HepG2 (cell line): ENCODE data around the gene RPS14. TPM values are rescaled to one million over a fixed set of nuclear protein-coding genes. Genes with fewer than 3 reads are reported as not detected.

Experiments
- AGO2 ChIP-seq: fragments of 200-400 bp; formaldehyde crosslinking; optimal IDR thresholded peaks from 2 replicates; pipeline ENCODE3; 2017; ENCODE audit warnings: mild to moderate bottlenecking, low read depth, low read length, moderate library complexity
- ARNTL ChIP-seq: sonication (generic); formaldehyde crosslinking; IDR thresholded peaks from 2 replicates; pipeline ENCODE4 v1.4.0; 2020; ENCODE audit warnings: mild to moderate bottlenecking, missing genetic modification reagents
- CTCF ChIP-seq: sonication (generic); formaldehyde crosslinking; IDR thresholded peaks from 2 replicates; pipeline ENCODE4 v1.5.0; 2020; ENCODE audit warnings: mild to moderate bottlenecking, missing genetic modification reagents, moderate library complexity
- ELF3 ChIP-seq: IDR thresholded peaks from 2 replicates; pipeline ENCODE4 v1.6.1; 2016; ENCODE audit warnings: missing genetic modification reagents, missing compliant biosample characterization
- FOXJ3 ChIP-seq: sonication (generic); formaldehyde crosslinking; IDR thresholded peaks from 2 replicates; pipeline ENCODE4 v1.4.0; 2020; ENCODE audit warnings: missing genetic modification reagents, mild to moderate bottlenecking, borderline replicate concordance
- GFI1 ChIP-seq: sonication (generic); formaldehyde crosslinking; IDR thresholded peaks from 2 replicates; pipeline ENCODE4 v1.5.0; 2020; ENCODE audit warnings: missing genetic modification reagents, mild to moderate bottlenecking, borderline replicate concordance
- KAT2B ChIP-seq: fragments of 150-350 bp; IDR thresholded peaks from 2 replicates; pipeline ENCODE4 v1.6.1; 2014; ENCODE audit warnings: low read depth, low read length, borderline replicate concordance
- KDM6A ChIP-seq: IDR thresholded peaks from 2 replicates; pipeline ENCODE4 v1.6.1; 2016; ENCODE audit warnings: low read depth
- NBN ChIP-seq: fragments of 450-650 bp; conservative IDR thresholded peaks from 2 replicates; pipeline ENCODE4 v1.6.1; 2017
- NR1H2 ChIP-seq: sonication (generic); formaldehyde crosslinking; IDR thresholded peaks from 2 replicates; pipeline ENCODE4 v1.8.1; 2022; ENCODE audit warnings: low read depth, missing genetic modification reagents, borderline replicate concordance
- NR2F2 ChIP-seq: IDR thresholded peaks from 2 replicates; pipeline ENCODE4 v1.6.1; 2012; ENCODE audit warnings: low read depth, inconsistent platforms, borderline replicate concordance
- PPARG ChIP-seq: conservative IDR thresholded peaks from 2 replicates; pipeline ENCODE4 v1.6.1; 2016; ENCODE audit warnings: missing biosample characterization, missing genetic modification reagents
- TOE1 ChIP-seq: sonication (generic); formaldehyde crosslinking; IDR thresholded peaks from 2 replicates; pipeline ENCODE4 v1.4.0; 2020; ENCODE audit warnings: mild to moderate bottlenecking, missing genetic modification reagents
- XRCC5 ChIP-seq: fragments of 200-400 bp; formaldehyde crosslinking; optimal IDR thresholded peaks from 2 replicates; pipeline ENCODE3; 2017; ENCODE audit warnings: mild to moderate bottlenecking, low read length
- ZBTB20 ChIP-seq: sonication (generic); formaldehyde crosslinking; IDR thresholded peaks from 2 replicates; pipeline ENCODE4 v1.8.1; 2023; ENCODE audit warnings: missing genetic modification reagents, low read depth, mild to moderate bottlenecking, borderline replicate concordance
- ZBTB38 ChIP-seq: sonication (generic); formaldehyde crosslinking; IDR thresholded peaks from 2 replicates; pipeline ENCODE4 v1.5.1; 2020; ENCODE audit warnings: mild to moderate bottlenecking, missing genetic modification reagents
- ZBTB8A ChIP-seq: sonication (generic); formaldehyde crosslinking; IDR thresholded peaks from 2 replicates; pipeline ENCODE4 v1.4.0; 2020; ENCODE audit warnings: mild to moderate bottlenecking, low read depth, missing genetic modification reagents, borderline replicate concordance
- ZNF3 ChIP-seq: IDR thresholded peaks from 2 replicates; pipeline ENCODE4 v1.7.0; 2017; ENCODE audit warnings: inconsistent platforms
- ZNF431 ChIP-seq: sonication (generic); formaldehyde crosslinking; IDR thresholded peaks from 2 replicates; pipeline ENCODE4 v1.9.0; 2022; ENCODE audit warnings: missing genetic modification reagents, low read depth, mild to moderate bottlenecking, borderline replicate concordance
- ZNF432 ChIP-seq: sonication (generic); formaldehyde crosslinking; IDR thresholded peaks from 2 replicates; pipeline ENCODE4 v1.5.0; 2020; ENCODE audit warnings: missing genetic modification reagents, mild to moderate bottlenecking, borderline replicate concordance
- ZNF569 ChIP-seq: sonication (generic); formaldehyde crosslinking; IDR thresholded peaks from 2 replicates; pipeline ENCODE4 v1.5.0; 2020; ENCODE audit warnings: mild to moderate bottlenecking, missing genetic modification reagents, moderate library complexity, borderline replicate concordance
- ZNF737 ChIP-seq: sonication (generic); formaldehyde crosslinking; IDR thresholded peaks from 2 replicates; pipeline ENCODE4 v1.5.0; 2020; ENCODE audit warnings: missing genetic modification reagents, mild to moderate bottlenecking, borderline replicate concordance
- ZNF75D ChIP-seq: sonication (generic); formaldehyde crosslinking; IDR thresholded peaks from 2 replicates; pipeline ENCODE4 v1.8.1; 2023; ENCODE audit warnings: missing genetic modification reagents, mild to moderate bottlenecking, borderline replicate concordance
- ZNF790 ChIP-seq: sonication (generic); formaldehyde crosslinking; IDR thresholded peaks from 2 replicates; pipeline ENCODE4 v1.8.0; 2022; ENCODE audit warnings: missing genetic modification reagents, mild to moderate bottlenecking, borderline replicate concordance
- polyA plus RNA-seq, 8 experiments: library from polyadenylated mRNA; depleted of rRNA in 3 of 8; stranded (reverse) in 7 of 8; unstranded in 1 of 8; fragments of >200 nt; fragmentation: Illumina TruSeq in 4 of 8; extraction: Trizol in 4 of 8; gene quantifications; 2 replicates each; pipeline versions ENCODE4 v1.2.1 to v1.2.3, GENCODE V29; 2011 to 2016; ENCODE audit warnings: low read depth in 4 of 8, missing spikeins in 1 of 8, mixed read lengths in 1 of 8; ENCODE audit not compliant: insufficient read depth in 1 of 8
- total RNA-seq, 5 experiments: library from RNA; depleted of rRNA; stranded (reverse); fragments of >200 nt; fragmentation: Illumina TruSeq; extraction: Trizol; gene quantifications; 2 replicates each; pipeline ENCODE4 v1.2.3, GENCODE V29; 2016; ENCODE audit warnings: low read depth in 1 of 5
- TF ChIP-seq, protein P1 (sequence below): sonication (generic); formaldehyde crosslinking; IDR thresholded peaks from 2 replicates; pipeline ENCODE4 v1.8.0; 2022; ENCODE audit warnings: mild to moderate bottlenecking, missing genetic modification reagents, borderline replicate concordance
- TF ChIP-seq, protein P2 (sequence below): sonication (generic); formaldehyde crosslinking; IDR thresholded peaks from 2 replicates; pipeline ENCODE4 v1.4.0; 2020; ENCODE audit warnings: missing genetic modification reagents

RPS14 gene
- total and polyA plus RNA-seq, 2 of the 13 experiments (the other 11 are each of a cell fraction or from before 2014, with no cell fraction given), result 2,116 to 3,295 TPM

DNA sequence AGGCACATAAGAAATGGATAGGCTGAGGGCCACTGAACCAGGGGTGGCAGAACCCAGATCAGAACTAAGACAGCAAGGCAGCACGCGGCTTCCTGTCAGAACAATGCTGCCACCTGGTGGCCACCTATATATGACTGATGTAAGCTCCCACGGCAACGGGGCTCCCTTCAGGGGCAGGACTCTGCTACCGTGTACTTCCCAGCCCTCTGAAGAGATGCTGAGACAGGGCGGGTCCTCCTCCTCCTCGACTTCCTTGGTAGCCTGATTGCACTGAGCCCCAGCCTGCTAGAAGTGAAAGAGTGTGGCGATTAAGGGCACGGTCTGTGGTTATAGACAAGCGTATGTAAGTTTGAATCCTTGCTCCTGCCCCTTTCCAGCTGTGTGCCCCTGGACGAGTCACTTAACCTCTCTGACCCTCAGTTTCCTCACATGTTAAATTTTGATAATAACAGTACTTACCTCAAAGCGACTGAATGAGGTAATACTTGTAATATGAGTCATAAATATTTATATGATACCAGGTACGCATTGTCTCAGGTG, 13.3 kb downstream of the RPS14 start (continued):
- TF ChIP-seq, protein P1, sequence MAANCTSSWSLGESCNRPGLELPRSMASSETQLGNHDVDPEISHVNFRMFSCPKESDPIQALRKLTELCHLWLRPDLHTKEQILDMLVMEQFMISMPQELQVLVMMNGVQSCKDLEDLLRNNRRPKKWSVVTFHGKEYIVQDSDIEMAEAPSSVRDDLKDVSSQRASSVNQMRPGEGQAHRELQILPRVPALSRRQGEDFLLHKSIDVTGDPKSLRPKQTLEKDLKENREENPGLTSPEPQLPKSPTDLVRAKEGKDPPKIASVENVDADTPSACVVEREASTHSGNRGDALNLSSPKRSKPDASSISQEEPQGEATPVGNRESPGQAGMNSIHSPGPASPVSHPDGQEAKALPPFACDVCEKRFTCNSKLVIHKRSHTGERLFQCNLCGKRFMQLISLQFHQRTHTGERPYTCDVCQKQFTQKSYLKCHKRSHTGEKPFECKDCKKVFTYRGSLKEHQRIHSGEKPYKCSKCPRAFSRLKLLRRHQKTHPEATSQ (CRISPR knock-in tag), result no peak
- no peak for TF ChIP-seq ZNF790 (CRISPR knock-in tag)
- no peak for TF ChIP-seq ZBTB8A (CRISPR knock-in tag)
- TF ChIP-seq KDM6A (CRISPR knock-in tag), result no peak
- no peak for TF ChIP-seq ZBTB20 (CRISPR knock-in tag)
- TF ChIP-seq ZBTB38 (CRISPR knock-in tag), result no peak
- TF ChIP-seq ZNF569, result no peak
- TF ChIP-seq ARNTL (CRISPR knock-in tag), result no peak
- TF ChIP-seq, protein P2, sequence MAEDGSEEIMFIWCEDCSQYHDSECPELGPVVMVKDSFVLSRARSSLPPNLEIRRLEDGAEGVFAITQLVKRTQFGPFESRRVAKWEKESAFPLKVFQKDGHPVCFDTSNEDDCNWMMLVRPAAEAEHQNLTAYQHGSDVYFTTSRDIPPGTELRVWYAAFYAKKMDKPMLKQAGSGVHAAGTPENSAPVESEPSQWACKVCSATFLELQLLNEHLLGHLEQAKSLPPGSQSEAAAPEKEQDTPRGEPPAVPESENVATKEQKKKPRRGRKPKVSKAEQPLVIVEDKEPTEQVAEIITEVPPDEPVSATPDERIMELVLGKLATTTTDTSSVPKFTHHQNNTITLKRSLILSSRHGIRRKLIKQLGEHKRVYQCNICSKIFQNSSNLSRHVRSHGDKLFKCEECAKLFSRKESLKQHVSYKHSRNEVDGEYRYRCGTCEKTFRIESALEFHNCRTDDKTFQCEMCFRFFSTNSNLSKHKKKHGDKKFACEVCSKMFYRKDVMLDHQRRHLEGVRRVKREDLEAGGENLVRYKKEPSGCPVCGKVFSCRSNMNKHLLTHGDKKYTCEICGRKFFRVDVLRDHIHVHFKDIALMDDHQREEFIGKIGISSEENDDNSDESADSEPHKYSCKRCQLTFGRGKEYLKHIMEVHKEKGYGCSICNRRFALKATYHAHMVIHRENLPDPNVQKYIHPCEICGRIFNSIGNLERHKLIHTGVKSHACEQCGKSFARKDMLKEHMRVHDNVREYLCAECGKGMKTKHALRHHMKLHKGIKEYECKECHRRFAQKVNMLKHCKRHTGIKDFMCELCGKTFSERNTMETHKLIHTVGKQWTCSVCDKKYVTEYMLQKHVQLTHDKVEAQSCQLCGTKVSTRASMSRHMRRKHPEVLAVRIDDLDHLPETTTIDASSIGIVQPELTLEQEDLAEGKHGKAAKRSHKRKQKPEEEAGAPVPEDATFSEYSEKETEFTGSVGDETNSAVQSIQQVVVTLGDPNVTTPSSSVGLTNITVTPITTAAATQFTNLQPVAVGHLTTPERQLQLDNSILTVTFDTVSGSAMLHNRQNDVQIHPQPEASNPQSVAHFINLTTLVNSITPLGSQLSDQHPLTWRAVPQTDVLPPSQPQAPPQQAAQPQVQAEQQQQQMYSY, result no peak
- no peak for TF ChIP-seq KAT2B
- peak; percentile 29 for TF ChIP-seq XRCC5
- TF ChIP-seq ZNF75D, result no peak
- no peak for TF ChIP-seq ZNF737 (CRISPR knock-in tag)
- TF ChIP-seq ELF3 (CRISPR knock-in tag), result no peak
- peak; percentile 95 for TF ChIP-seq CTCF (CRISPR knock-in tag)
- no peak for TF ChIP-seq ZNF432
- no peak for TF ChIP-seq AGO2
- TF ChIP-seq TOE1, result no peak
- no peak for TF ChIP-seq ZNF3 (CRISPR knock-in tag)
- peak; percentile 18; the same call in 1 of the 2 replicates for TF ChIP-seq NR2F2
- no peak for TF ChIP-seq NBN
- no peak for TF ChIP-seq NR1H2 (CRISPR knock-in tag)
- no peak for TF ChIP-seq FOXJ3 (CRISPR knock-in tag)
- TF ChIP-seq GFI1 (CRISPR knock-in tag), result no peak
- no peak for TF ChIP-seq PPARG (CRISPR knock-in tag)
- no peak for TF ChIP-seq ZNF431 (CRISPR knock-in tag)
